ENCODE data around the gene SLC8A2. TPM values are rescaled to one million over a fixed set of nuclear protein-coding genes. Genes with fewer than 3 reads are reported as not detected.
"Not testable (repeated sequence)": the region's sequence is repeated elsewhere in the genome, so short reads cannot be mapped to it uniquely, and the experiment has no call there.

SLC8A2 gene
- total RNA-seq, 1 experiment from 2014 or later, result 3.8 TPM

DNA sequence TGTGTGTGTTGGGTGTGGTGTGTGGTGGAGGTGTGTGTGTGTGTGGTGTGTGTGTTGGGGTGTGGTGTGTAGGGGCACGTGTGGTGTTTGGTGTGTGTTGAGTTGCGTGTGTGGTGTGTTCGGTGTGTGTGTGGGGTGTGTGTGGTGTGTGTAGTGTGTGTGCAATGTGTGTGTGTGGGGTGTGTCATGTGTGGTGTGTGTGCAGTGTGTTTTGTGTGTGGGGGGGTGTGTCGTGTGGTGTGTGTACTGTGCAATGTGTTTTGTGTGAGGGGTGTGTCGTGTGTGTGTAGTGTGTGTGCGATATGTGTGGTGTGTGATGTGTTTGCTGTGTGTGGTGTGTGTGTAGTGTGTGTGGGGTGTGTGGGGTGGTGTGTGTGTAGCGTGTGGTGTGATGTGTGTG, 18.3 kb upstream of the SLC8A2 start:
- DNase-seq (ENCODE audit: low spot score), result no peak
- in situ Hi-C loops (cut with HindIII; ENCODE audit: low sequenced_read_pairs), result no loop called here

DNA sequence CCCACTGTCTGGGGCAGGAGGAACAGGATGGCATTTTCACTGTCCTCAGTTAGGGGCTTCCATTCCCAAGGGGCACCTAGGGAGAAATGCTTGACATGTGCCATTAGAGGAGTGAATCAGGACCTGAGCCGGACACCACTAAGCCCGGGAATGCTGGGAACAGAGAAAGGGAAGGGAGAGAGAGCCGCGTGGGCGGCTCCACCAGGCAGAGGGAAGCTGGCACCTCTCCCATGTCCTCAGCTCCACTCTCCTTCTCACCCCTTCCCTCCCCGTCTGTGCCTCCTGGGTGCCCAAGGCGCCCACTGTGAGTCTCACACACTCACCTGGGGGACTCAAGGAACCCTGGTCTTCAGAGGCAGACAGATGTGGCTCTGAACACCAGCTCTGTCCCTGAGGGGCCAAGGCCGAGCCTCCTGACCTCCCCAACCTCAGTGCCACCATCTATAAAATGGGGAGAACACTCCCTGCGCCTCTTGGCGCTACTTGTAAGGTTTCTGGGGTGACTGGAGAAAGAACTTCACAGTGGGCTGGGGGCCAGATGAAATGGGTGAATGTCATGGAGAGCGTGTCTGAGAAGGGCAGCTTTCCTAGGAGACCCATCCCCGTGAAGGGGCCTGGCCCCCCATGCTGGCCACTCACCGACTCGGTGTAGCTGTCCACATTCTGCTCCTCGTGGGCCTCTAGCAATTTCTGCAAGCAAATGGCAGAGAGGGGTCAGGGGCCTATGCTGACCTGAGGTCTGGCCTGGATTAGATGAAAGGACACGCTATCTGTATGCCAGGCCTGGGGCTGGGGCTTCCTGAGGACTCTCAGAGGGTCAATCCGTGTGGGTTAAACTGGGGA, 17.6 kb upstream of the SLC8A2 start:
- in situ Hi-C loops (cut with HindIII; ENCODE audit: low sequenced_read_pairs), result no loop called here
- peak; percentile 65 for DNase-seq (ENCODE audit: low spot score)

DNA sequence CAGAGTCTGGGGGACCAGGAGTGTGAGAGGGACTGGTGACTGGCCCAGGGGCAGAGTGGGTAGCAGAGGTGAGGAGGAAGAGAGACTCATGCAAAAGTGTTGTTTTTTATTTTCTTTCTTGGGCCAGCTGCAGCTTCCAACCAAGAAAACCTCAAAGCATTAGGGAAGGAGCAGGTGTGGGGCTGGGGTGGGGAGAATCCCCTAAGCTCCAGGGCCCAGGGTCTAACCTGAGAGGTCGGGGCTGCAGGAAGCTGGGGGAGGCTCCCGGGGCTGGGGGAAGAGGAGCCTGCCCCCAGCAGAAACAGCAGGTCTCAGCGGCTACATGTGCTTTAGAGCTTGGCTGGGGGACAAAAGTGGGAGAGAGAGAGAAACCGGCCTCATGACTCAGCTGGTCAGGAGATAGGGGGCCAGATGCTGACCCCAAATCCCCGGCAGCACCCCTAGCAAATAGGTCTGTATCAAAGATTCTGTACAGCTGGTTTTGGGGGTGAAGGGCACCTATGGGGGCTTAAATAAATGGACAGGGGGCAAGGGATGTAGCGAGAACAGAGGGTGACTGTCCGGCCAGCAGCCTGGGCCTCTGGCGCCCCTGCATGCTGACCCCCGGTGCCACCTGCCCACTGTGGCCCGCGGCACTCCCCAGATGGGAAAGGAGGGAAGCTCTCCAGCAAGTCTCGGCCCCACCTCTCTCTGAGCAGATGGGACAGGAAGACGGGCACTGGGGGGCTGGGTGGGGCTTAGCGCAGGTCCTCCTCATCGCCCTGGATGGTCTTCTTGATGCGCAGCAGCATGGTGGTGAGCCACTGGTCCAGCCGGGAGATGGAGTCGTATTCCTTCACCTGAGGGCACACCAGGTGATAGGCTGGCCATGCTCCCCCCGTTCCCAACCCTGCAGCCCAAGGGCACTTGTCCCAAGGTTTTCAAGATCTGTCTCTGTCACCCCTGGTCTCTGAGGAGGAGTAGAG, 16.1 kb upstream of the SLC8A2 start:
- in situ Hi-C loops (cut with HindIII; ENCODE audit: low sequenced_read_pairs), result no loop called here
- no peak for DNase-seq (ENCODE audit: low spot score)

GRCh38 chr19:47486900-47487299, 15.2 kb upstream of the SLC8A2 start:
- DNase-seq (ENCODE audit: low spot score), result no peak

GRCh38 chr19:47486220-47486619, 14.5 kb upstream of the SLC8A2 start:
- in situ Hi-C loops (cut with HindIII; ENCODE audit: low sequenced_read_pairs); DNase-seq (ENCODE audit: low spot score): not testable (repeated sequence)

More at GRCh38 chr19:47486900-47487299, 15.2 kb upstream of the SLC8A2 start:
- in situ Hi-C loops (cut with HindIII; ENCODE audit: low sequenced_read_pairs), result no loop called here

GRCh38 chr19:47485210-47485609, 13.5 kb upstream of the SLC8A2 start:
- in situ Hi-C loops (cut with HindIII; ENCODE audit: low sequenced_read_pairs), result no loop called here
- DNase-seq (ENCODE audit: low spot score), result no peak

DNA sequence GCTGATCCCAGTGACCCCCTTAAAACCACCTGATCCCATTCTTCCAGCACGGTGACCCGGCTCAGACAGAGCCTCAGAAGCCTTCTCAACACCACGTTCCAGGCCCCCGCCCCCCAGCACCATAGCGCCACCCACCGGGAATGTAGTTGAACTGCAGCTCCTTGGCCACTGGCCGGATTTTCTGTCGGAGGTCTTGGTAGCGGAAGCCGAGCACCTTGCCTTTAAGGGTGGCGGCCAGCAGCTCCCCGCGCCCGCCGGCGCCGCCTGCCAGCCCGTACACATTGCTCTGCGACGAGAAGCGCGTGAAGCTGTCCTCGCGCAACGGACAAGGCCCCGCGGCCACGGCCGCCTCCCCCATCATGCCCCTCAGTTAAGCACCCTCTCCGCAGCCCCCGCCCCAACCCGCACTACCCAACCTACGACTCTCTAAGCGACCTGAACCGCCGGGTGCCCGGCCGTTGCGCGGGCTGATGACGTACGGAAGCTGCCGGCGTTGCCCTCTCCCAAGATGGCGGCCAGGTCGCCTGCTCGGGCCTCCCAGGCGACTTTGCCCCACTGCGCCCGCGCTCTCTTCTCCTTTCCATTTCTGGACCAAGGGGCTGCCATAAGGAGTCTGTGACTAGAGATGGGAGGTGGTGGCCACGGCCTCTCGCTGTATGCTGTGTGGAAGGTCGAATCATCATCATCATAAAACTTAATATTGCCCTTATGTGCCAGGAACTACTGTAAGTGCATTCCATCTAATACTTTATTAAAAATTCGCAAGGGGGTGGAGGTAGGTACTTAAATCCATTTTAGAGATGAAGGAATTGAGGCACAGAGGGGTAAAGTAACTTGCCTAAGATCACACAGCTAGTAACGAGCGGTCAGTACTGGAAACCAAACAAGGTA, 12.4 kb upstream of the SLC8A2 start, which contains the start of gene KPTN:
Gene KPTN, minus strand, starts transcription at position 420 of the 891 bp plus-strand sequence. Its CDS starts 59 bp downstream, at position 361.
- peak; percentile 87 for DNase-seq (ENCODE audit: low spot score)
- in situ Hi-C loops (cut with HindIII; ENCODE audit: low sequenced_read_pairs), result no loop called here

DNA sequence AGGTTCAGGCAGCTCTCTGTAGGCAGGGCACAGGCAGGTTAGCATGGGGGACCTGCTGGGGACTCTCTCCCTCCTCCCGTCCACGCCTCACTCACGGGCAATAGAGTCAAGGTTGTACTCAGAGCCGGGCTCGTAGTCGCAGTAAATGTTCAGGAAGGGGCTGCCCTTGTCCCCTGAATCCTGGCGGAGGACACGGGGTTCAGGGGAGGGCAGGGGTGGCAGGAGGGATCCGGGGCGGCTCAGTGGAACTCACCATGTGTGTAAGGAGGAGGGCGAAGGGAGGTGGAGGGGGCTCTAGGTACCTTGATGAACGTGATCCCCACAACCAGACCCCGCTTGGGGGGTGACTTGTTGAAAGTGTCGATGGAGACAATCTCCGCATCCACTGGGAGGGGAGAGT, 11.5 kb upstream of the SLC8A2 start:
- in situ Hi-C loops (cut with HindIII; ENCODE audit: low sequenced_read_pairs), result no loop called here

GRCh38 chr19:47481460-47482052, 9.9 kb upstream of the SLC8A2 start:
- no peak for DNase-seq (ENCODE audit: low spot score)

More for the DNA sequence above, 11.5 kb upstream of the SLC8A2 start:
- DNase-seq (ENCODE audit: low spot score), result no peak

DNA sequence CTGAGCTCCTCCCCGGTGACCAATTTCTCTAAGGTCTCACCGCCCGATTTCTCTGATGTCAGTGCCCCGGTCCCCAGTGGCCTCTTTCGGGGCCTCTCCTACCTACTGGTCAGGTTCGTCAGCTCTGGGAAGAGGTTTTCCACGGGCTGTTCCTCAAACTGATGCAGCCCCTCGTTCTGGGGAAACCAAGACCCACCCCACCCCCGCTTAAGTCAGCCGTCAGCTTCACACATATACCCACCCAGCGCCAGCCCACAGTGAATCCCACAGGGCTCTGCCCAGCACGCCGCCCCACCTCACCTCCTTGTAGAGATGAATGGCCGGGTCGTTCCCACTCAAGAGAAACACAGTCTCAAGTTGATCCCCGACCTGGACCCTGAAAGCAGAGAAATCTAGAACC, 9.0 kb upstream of the SLC8A2 start:
- in situ Hi-C loops (cut with HindIII; ENCODE audit: low sequenced_read_pairs), result no loop called here
- DNase-seq (ENCODE audit: low spot score), result no peak

More at GRCh38 chr19:47481460-47482052, 9.9 kb upstream of the SLC8A2 start:
- in situ Hi-C loops (cut with HindIII; ENCODE audit: low sequenced_read_pairs), result no loop called here

GRCh38 chr19:47479701-47480503, 8.2 kb upstream of the SLC8A2 start:
- DNase-seq (ENCODE audit: low spot score), result no peak
- in situ Hi-C loops (cut with HindIII; ENCODE audit: low sequenced_read_pairs), result no loop called here

GRCh38 chr19:47476438-47476972, 4.8 kb upstream of the SLC8A2 start:
- no peak for DNase-seq (ENCODE audit: low spot score)
- in situ Hi-C loops (cut with HindIII; ENCODE audit: low sequenced_read_pairs), result no loop called here

GRCh38 chr19:47475465-47475864, 3.8 kb upstream of the SLC8A2 start:
- in situ Hi-C loops (cut with HindIII; ENCODE audit: low sequenced_read_pairs), result no loop called here
- no peak for DNase-seq (ENCODE audit: low spot score)

DNA sequence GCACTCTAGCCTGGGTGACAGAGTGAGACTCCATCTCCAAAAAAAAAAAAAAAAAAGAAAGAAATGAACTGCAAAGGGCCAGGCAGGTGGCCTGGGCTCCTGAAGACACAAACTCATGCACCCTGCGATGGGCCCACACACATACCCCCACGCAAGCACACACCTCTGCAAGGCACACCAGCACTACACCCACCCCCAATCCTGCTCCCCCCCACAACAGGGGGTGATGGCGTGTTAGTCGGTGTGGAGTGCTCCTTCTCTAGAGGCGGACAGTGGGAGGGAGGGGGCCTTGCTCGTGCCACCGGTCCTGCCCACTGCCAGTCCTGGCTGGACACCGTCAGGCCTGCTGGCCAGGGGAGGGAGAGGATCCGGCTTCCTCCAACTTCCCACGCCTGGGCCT, 1.6 kb upstream of the SLC8A2 start:
- DNase-seq (ENCODE audit: low spot score), result no peak
- in situ Hi-C loops (cut with HindIII; ENCODE audit: low sequenced_read_pairs), result no loop called here

- no peak for DNase-seq (ENCODE audit: low spot score)
- in situ Hi-C loops (cut with HindIII; ENCODE audit: low sequenced_read_pairs), result no loop called here
Observed at GRCh38 chr19:47471381-47471732, 336 bp downstream of the SLC8A2 start.

- DNase-seq (ENCODE audit: low spot score), result no peak
- in situ Hi-C loops (cut with HindIII; ENCODE audit: low sequenced_read_pairs), result no loop called here
Observed at GRCh38 chr19:47470447-47471195, 1.1 kb downstream of the SLC8A2 start.

GRCh38 chr19:47469719-47470118, 2.0 kb downstream of the SLC8A2 start:
- in situ Hi-C loops (cut with HindIII; ENCODE audit: low sequenced_read_pairs), result no loop called here
- DNase-seq (ENCODE audit: low spot score), result peak; percentile 75
